ENCODE results near the gene CHMP1B. TPM values are rescaled to one million over a fixed set of nuclear protein-coding genes. Genes with fewer than 3 reads are reported as not detected.
A peak's percentile ranks its signal among the peaks of the same experiment; 100 is the strongest.

The CHMP1B gene
- total and polyA plus RNA-seq, 9 of the 15 experiments (the other 6 are each of a cell fraction or from before 2014, with no cell fraction given) = 12.3 to 29.9 (median 19.0) TPM

GRCh38 chr18:11857177-11857887 lies 6.1 kb downstream of the CHMP1B start (continued):
- TF ChIP-seq, protein P1, sequence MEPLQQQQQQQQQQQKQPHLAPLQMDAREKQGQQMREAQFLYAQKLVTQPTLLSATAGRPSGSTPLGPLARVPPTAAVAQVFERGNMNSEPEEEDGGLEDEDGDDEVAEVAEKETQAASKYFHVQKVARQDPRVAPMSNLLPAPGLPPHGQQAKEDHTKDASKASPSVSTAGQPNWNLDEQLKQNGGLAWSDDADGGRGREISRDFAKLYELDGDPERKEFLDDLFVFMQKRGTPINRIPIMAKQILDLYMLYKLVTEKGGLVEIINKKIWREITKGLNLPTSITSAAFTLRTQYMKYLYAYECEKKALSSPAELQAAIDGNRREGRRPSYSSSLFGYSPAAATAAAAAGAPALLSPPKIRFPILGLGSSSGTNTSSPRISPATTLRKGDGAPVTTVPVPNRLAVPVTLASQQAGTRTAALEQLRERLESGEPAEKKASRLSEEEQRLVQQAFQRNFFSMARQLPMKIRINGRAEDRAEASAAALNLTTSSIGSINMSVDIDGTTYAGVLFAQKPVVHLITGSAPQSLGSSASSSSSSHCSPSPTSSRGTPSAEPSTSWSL (CRISPR knock-in tag; IDR thresholded peaks at IDR 0.05; ENCODE audit: borderline replicate concordance) = no peak
- TF ChIP-seq PURB (CRISPR knock-in tag; IDR thresholded peaks at IDR 0.05; ENCODE audit: low read depth) (no peak), ZNF143 (CRISPR knock-in tag; IDR thresholded peaks at IDR 0.05) (no peak), DDX20 (tag; IDR thresholded peaks at IDR 0.05; ENCODE audit: low read depth) (no peak), ZNF347 (CRISPR knock-in tag; IDR thresholded peaks at IDR 0.05; ENCODE audit: low read depth) (no peak), TCFL5 (CRISPR knock-in tag; conservative IDR thresholded peaks at IDR 0.05) (no peak), GATAD2B (IDR thresholded peaks at IDR 0.05; ENCODE audit: borderline replicate concordance) (no peak), ATF2 (CRISPR knock-in tag; IDR thresholded peaks at IDR 0.05) (no peak), NFIX (CRISPR knock-in tag; IDR thresholded peaks at IDR 0.05; ENCODE audit: low read depth) (no peak), U2AF2 (optimal IDR thresholded peaks at IDR 0.05; ENCODE audit: low read depth, low read length) (no peak), VEZF1 (CRISPR knock-in tag; IDR thresholded peaks at IDR 0.05) (no peak), GTF2B (IDR thresholded peaks at IDR 0.05; ENCODE audit: extremely low read depth, insufficient read length) (no peak), SMARCC2 (IDR thresholded peaks at IDR 0.05; ENCODE audit: low read depth) (no peak; the same call in 1 of the 2 replicates), C11orf30 (IDR thresholded peaks at IDR 0.05; ENCODE audit: low read depth) (peak; percentile 93), FOXP1 (CRISPR knock-in tag; IDR thresholded peaks at IDR 0.05) (no peak), HNRNPLL (IDR thresholded peaks at IDR 0.05; ENCODE audit: low read depth, low read length, poor library complexity, severe bottlenecking) (no peak), NEUROD1 (IDR thresholded peaks at IDR 0.05; ENCODE audit: borderline replicate concordance, low read depth, low read length, partially characterized antibody) (peak; percentile 11)
- TF ChIP-seq, protein P2, sequence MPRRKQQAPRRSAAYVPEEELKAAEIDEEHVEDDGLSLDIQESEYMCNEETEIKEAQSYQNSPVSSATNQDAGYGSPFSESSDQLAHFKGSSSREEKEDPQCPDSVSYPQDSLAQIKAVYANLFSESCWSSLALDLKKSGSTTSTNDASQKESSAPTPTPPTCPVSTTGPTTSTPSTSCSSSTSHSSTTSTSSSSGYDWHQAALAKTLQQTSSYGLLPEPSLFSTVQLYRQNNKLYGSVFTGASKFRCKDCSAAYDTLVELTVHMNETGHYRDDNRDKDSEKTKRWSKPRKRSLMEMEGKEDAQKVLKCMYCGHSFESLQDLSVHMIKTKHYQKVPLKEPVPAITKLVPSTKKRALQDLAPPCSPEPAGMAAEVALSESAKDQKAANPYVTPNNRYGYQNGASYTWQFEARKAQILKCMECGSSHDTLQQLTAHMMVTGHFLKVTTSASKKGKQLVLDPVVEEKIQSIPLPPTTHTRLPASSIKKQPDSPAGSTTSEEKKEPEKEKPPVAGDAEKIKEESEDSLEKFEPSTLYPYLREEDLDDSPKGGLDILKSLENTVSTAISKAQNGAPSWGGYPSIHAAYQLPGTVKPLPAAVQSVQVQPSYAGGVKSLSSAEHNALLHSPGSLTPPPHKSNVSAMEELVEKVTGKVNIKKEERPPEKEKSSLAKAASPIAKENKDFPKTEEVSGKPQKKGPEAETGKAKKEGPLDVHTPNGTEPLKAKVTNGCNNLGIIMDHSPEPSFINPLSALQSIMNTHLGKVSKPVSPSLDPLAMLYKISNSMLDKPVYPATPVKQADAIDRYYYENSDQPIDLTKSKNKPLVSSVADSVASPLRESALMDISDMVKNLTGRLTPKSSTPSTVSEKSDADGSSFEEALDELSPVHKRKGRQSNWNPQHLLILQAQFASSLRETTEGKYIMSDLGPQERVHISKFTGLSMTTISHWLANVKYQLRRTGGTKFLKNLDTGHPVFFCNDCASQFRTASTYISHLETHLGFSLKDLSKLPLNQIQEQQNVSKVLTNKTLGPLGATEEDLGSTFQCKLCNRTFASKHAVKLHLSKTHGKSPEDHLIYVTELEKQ (CRISPR knock-in tag; IDR thresholded peaks at IDR 0.05) = no peak
